MM.1S (cell line): Measurements from ENCODE around the gene SLC6A8.

Source experiments
- DNase-seq: peaks from one replicate; pipeline ENCODE4 v3.0.0-alpha.2; 2015
- H2AFZ ChIP-seq: fragments of 300-600 bp; sonication (generic); 2 replicates; pipeline ENCODE4 v1.6.0; 2016; ENCODE audit warnings: antibody characterized with exemption, low read length
- H3F3A ChIP-seq: fragments of 300-600 bp; sonication (generic); 2 replicates; pipeline ENCODE4 v1.6.1; 2016; ENCODE audit warnings: mild to moderate bottlenecking, antibody characterized with exemption, low read length, moderate library complexity, mixed read lengths; ENCODE audit not compliant: insufficient read depth
- H3K27ac ChIP-seq: fragments of 300-600 bp; sonication (generic); 2 replicates; pipeline ENCODE4 v1.5.1; 2016; ENCODE audit warnings: mild to moderate bottlenecking, low read length
- H3K27me3 ChIP-seq: fragments of 300-600 bp; sonication (generic); replicated peaks from 2 replicates; pipeline ENCODE4 v1.6.0; 2016; ENCODE audit warnings: low read length; ENCODE audit not compliant: insufficient read depth
- H3K36me3 ChIP-seq: fragments of 300-600 bp; sonication (generic); replicated peaks from 2 replicates; pipeline ENCODE4 v1.6.1; 2016; ENCODE audit warnings: mild to moderate bottlenecking, low read length, mixed read lengths; ENCODE audit not compliant: insufficient read depth
- H3K4me1 ChIP-seq: fragments of 300-600 bp; sonication (generic); 2 replicates; pipeline ENCODE4 v1.6.1; 2016; ENCODE audit warnings: low read length, mixed read lengths
- H3K4me2 ChIP-seq: fragments of 300-600 bp; sonication (generic); 2 replicates; pipeline ENCODE4 v1.6.0; 2016; ENCODE audit warnings: low read depth, low read length
- H3K4me3 ChIP-seq: fragments of 300-600 bp; sonication (generic); 2 replicates; pipeline ENCODE4 v1.5.1; 2016; ENCODE audit warnings: low read length, mixed read lengths
- H3K79me2 ChIP-seq: fragments of 300-600 bp; sonication (generic); 2 replicates; pipeline ENCODE4 v1.6.1; 2016; ENCODE audit warnings: mixed run types, low read length, mixed read lengths
- H3K9ac ChIP-seq: fragments of 300-600 bp; sonication (generic); 2 replicates; pipeline ENCODE4 v1.6.1; 2016; ENCODE audit warnings: low read length, mixed read lengths
- H3K9me2 ChIP-seq: fragments of 300-600 bp; sonication (generic); replicated peaks from 2 replicates; pipeline ENCODE4 v1.6.1; 2016; ENCODE audit warnings: mild to moderate bottlenecking, low read length, mixed read lengths; ENCODE audit not compliant: insufficient read depth
- H3K9me3 ChIP-seq: fragments of 300-600 bp; sonication (generic); replicated peaks from 2 replicates; pipeline ENCODE4 v1.6.1; 2016; ENCODE audit warnings: mild to moderate bottlenecking, low read length, mixed read lengths; ENCODE audit not compliant: insufficient read depth
- H4K20me1 ChIP-seq: fragments of 300-600 bp; sonication (generic); 2 replicates; pipeline ENCODE4 v1.6.1; 2016; ENCODE audit warnings: mild to moderate bottlenecking, low read length, moderate library complexity, mixed read lengths; ENCODE audit not compliant: insufficient read depth
- CTCF ChIP-seq: fragments of 300-600 bp; sonication (generic); IDR thresholded peaks from 2 replicates; pipeline ENCODE4 v1.5.1; 2016; ENCODE audit warnings: antibody characterized with exemption, low read length, mixed read lengths
- EZH2 ChIP-seq: fragments of 300-600 bp; sonication (generic); optimal IDR thresholded peaks from 2 replicates; pipeline ENCODE3; 2017; ENCODE audit warnings: low read depth, mild to moderate bottlenecking, antibody characterized with exemption, low read length, mixed read lengths
- EZH2phosphoT487 ChIP-seq: fragments of 300-600 bp; sonication (generic); IDR thresholded peaks from 2 replicates; pipeline ENCODE4 v1.6.1; 2018; ENCODE audit warnings: antibody characterized with exemption, low read length

Gene SLC6A8

GRCh38 chrX:153670748-153671588, 16.8 kb upstream of the SLC6A8 start:
- Histone ChIP-seq H3K27me3 (peaks cover 15% of the 10 kb centered on the region), H3F3A (no peaks in the 10 kb centered on the region), H3K36me3 (no peaks in the 10 kb centered on the region), H3K9ac (no peak overlapping the region), H3K9me2 (no peaks in the 10 kb centered on the region), H3K4me2 (no peak overlapping the region), H2AFZ (no peak overlapping the region), H3K4me3 (no peak overlapping the region), H3K27ac (no peak overlapping the region), H4K20me1 (no peaks in the 10 kb centered on the region), H3K9me3 (no peaks in the 10 kb centered on the region), H3K4me1 (no peaks in the 10 kb centered on the region), H3K79me2 (no peaks in the 10 kb centered on the region)
- no peak for DNase-seq
- no peak for TF ChIP-seq CTCF
- TF ChIP-seq EZH2, result no peak
- no peak for TF ChIP-seq EZH2phosphoT487

- peaks cover 6% of the 10 kb centered on the region for H3K27me3 ChIP-seq
- no peak overlapping the region for H3K27ac ChIP-seq
- no peaks in the 10 kb centered on the region for H3F3A ChIP-seq
- H3K9me2 ChIP-seq, result no peaks in the 10 kb centered on the region
- no peak overlapping the region for H2AFZ ChIP-seq
- no peaks in the 10 kb centered on the region for H3K36me3 ChIP-seq
- TF ChIP-seq EZH2phosphoT487 (no peak), EZH2 (no peak), CTCF (no peak)
- no peaks in the 10 kb centered on the region for H3K79me2 ChIP-seq
- no peaks in the 10 kb centered on the region for H4K20me1 ChIP-seq
- no peak overlapping the region for H3K4me2 ChIP-seq
- DNase-seq, result no peak
- no peak overlapping the region for H3K4me3 ChIP-seq
- H3K9me3 ChIP-seq, result no peaks in the 10 kb centered on the region
- H3K9ac ChIP-seq, result no peak overlapping the region
- no peaks in the 10 kb centered on the region for H3K4me1 ChIP-seq
Observed at GRCh38 chrX:153671589-153672530, 15.9 kb upstream of the SLC6A8 start.

GRCh38 chrX:153672531-153673427, 14.9 kb upstream of the SLC6A8 start:
- no peak overlapping the region for H3K9ac ChIP-seq
- H3K36me3 ChIP-seq, result no peaks in the 10 kb centered on the region
- no peak for TF ChIP-seq EZH2
- no peak for TF ChIP-seq EZH2phosphoT487
- TF ChIP-seq CTCF, result no peak
- H3K79me2 ChIP-seq, result no peaks in the 10 kb centered on the region
- no peaks in the 10 kb centered on the region; the same call in 1 of the 2 replicates for H3K27me3 ChIP-seq
- no peak for DNase-seq
- no peaks in the 10 kb centered on the region for H3K9me3 ChIP-seq
- no peaks in the 10 kb centered on the region for H3F3A ChIP-seq
- no peaks in the 10 kb centered on the region for H3K4me1 ChIP-seq
- no peak overlapping the region for H3K27ac ChIP-seq
- no peak overlapping the region for H3K4me2 ChIP-seq
- H4K20me1 ChIP-seq, result no peaks in the 10 kb centered on the region
- no peaks in the 10 kb centered on the region for H3K9me2 ChIP-seq
- no peak overlapping the region for H2AFZ ChIP-seq
- H3K4me3 ChIP-seq, result no peak overlapping the region
